Measurements from ENCODE around the gene TMEM125. TPM values are rescaled to one million over a fixed set of nuclear protein-coding genes. Genes with fewer than 3 reads are reported as not detected.

The TMEM125 gene
- total RNA-seq, 1 experiment from 2014 or later: 24.4 TPM

DNA sequence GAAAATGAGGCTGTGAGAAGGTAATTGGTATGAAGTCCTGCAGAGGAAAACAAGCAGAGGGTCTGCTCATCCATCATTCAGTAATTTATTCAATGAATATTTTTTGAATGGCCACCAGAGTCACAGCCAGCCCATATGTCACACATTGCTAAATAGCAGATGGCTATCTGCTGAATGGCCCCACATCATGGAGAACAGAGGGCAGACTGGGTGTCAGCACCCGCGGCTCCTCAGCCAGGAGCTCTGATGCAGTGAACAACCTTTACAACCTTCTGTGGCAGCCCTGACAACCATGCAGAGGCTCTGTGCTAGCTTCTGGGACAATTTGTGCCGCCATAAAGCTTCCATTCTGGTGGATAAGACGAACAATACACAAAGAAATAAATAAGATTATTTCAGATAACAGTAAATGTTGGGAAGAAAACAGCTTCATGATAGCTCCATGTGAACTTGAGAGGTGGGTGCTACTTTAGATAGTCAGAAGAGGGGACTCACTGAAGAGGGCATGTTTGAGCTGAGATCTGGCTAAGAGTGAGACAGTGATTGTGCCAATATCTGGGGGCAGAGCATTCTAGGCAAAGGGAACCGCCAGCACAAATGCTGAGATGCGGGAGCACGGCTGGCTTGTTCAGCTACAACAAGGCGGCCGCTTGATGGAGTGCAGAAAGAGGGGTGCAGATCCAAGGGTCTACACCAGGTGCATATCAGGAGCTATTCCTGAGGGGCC lies 18.4 kb downstream of the TMEM125 start:
- no TSS peak for BruUV-seq (replicated peaks)
- no peak overlapping the region for H3K27ac Mint-ChIP-seq (ENCODE audit: unreplicated experiment)
- H3K27me3 Mint-ChIP-seq (ENCODE audit: unreplicated experiment): no peaks in the 10 kb centered on the region
- H3K36me3 Mint-ChIP-seq (ENCODE audit: insufficient read depth, unreplicated experiment): peaks cover 19% of the 10 kb centered on the region
- peaks cover 28% of the 10 kb centered on the region for H3K4me1 Mint-ChIP-seq (ENCODE audit: low read depth, unreplicated experiment)
- DNase-seq: no peak
- no peak overlapping the region for H3K4me3 Mint-ChIP-seq (ENCODE audit: low read depth, unreplicated experiment)
- no peak for TF ChIP-seq CTCF (IDR thresholded peaks at IDR 0.05; ENCODE audit: unreplicated experiment)
- CTCF ChIA-PET: no interaction called here
- no peaks in the 10 kb centered on the region for H3K9me3 Mint-ChIP-seq (ENCODE audit: low read depth, unreplicated experiment)
- intact Hi-C loops (cut with micrococcal nuclease; ENCODE audit: unreplicated experiment): no loop called here

- no peak for DNase-seq
- no peak overlapping the region for H3K4me3 Mint-ChIP-seq (ENCODE audit: low read depth, unreplicated experiment)
- no peak for TF ChIP-seq CTCF (IDR thresholded peaks at IDR 0.05; ENCODE audit: unreplicated experiment)
- H3K27ac Mint-ChIP-seq (ENCODE audit: unreplicated experiment): no peak overlapping the region
- no TSS peak for BruUV-seq (replicated peaks)
- peaks cover 18% of the 10 kb centered on the region for H3K36me3 Mint-ChIP-seq (ENCODE audit: insufficient read depth, unreplicated experiment)
- intact Hi-C loops (cut with micrococcal nuclease; ENCODE audit: unreplicated experiment): no loop called here
- CTCF ChIA-PET: no interaction called here
- no peaks in the 10 kb centered on the region for H3K9me3 Mint-ChIP-seq (ENCODE audit: low read depth, unreplicated experiment)
- peaks cover 23% of the 10 kb centered on the region for H3K4me1 Mint-ChIP-seq (ENCODE audit: low read depth, unreplicated experiment)
- no peaks in the 10 kb centered on the region for H3K27me3 Mint-ChIP-seq (ENCODE audit: unreplicated experiment)
Observed at GRCh38 chr1:43288785-43289706, 19.3 kb downstream of the TMEM125 start.

DNA sequence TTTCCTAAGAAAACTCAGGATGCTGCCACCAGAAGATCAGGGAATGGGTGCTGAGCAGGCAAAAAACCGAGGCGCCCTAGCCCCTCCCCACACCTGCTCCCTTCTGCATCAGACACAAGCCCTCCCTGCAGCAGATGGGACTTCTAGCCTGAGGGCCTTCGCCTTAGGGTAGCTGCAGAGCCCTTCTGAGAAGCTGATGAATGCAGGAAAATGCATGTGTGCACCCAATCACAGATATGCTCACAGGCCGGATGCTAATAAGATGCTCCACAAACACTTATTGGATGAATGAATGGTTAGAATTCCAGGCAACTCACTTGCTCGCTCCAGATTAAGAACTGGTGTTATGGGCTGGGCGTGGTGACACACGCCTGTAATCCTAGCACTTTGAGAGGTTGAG lies 22.4 kb downstream of the TMEM125 start:
- Mint-ChIP-seq H3K4me1 (ENCODE audit: low read depth, unreplicated experiment) (no peaks in the 10 kb centered on the region), H3K27ac (ENCODE audit: unreplicated experiment) (no peak overlapping the region), H3K36me3 (ENCODE audit: insufficient read depth, unreplicated experiment) (no peaks in the 10 kb centered on the region), H3K9me3 (ENCODE audit: low read depth, unreplicated experiment) (no peaks in the 10 kb centered on the region), H3K27me3 (ENCODE audit: unreplicated experiment) (no peaks in the 10 kb centered on the region), H3K4me3 (ENCODE audit: low read depth, unreplicated experiment) (no peak overlapping the region)
- TF ChIP-seq CTCF (IDR thresholded peaks at IDR 0.05; ENCODE audit: unreplicated experiment): no peak
- intact Hi-C loops (cut with micrococcal nuclease; ENCODE audit: unreplicated experiment): no loop called here
- no TSS peak for BruUV-seq (replicated peaks)
- no peak for DNase-seq
- CTCF ChIA-PET: interaction anchor here (0.7 kb wide), 1 partner anchor 26 kb away, joined by 6 read pairs; no protein-coding TSS in a partner anchor

DNA sequence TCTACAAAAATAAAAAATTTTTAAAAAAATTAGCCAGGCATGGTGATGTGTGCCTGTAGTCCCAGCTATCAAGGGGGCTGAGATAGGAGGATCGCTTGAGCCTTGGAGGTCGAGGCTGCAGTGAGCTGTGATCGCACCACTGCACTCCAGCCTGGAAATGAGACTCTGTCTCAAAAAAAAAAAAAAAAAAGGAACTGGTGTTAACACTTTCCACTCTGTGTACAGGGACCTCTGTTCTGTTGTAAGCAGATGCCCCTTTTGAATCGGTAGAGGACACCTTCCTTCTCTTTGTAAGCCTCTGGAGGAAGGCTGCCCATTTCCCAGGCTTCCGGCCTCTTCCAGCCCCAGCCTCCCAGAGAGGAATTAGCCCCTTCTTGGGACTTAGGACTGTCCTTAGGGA lies 22.9 kb downstream of the TMEM125 start:
- TF ChIP-seq CTCF (IDR thresholded peaks at IDR 0.05; ENCODE audit: unreplicated experiment): no peak
- Mint-ChIP-seq H3K4me1 (ENCODE audit: low read depth, unreplicated experiment) (no peaks in the 10 kb centered on the region), H3K9me3 (ENCODE audit: low read depth, unreplicated experiment) (no peaks in the 10 kb centered on the region), H3K27me3 (ENCODE audit: unreplicated experiment) (no peaks in the 10 kb centered on the region), H3K27ac (ENCODE audit: unreplicated experiment) (no peak overlapping the region), H3K4me3 (ENCODE audit: low read depth, unreplicated experiment) (no peak overlapping the region), H3K36me3 (ENCODE audit: insufficient read depth, unreplicated experiment) (no peaks in the 10 kb centered on the region)
- intact Hi-C loops (cut with micrococcal nuclease; ENCODE audit: unreplicated experiment): no loop called here
- CTCF ChIA-PET: interaction anchor here (0.6 to 0.7 kb wide), 2 partner anchors 26 to 34 kb away, joined by 6 read pairs; no protein-coding TSS in a partner anchor
- no peak for DNase-seq
- no TSS peak for BruUV-seq (replicated peaks)

All from Calu3 (cell line).